Activated CD8-positive, alpha-beta memory T cell treated with anti-CD3 and anti-CD28 coated beads, Interleukin-2, amount 50 U/mL, for 1 hour (primary cell): ENCODE measurements around the gene MAGT1.
"Not testable (repeated sequence)": the region's sequence is repeated elsewhere in the genome, so short reads cannot be mapped to it uniquely, and the experiment has no call there.

Experiments
- DNase-seq: peaks from one replicate; pipeline ENCODE4 v3.0.0-alpha.2; 2020; ENCODE audit errors: extremely low read depth

Gene MAGT1

GRCh38 chrX:77831544-77831943 is 63.7 kb downstream of the MAGT1 start:
- not testable (repeated sequence) for DNase-seq

- DNase-seq, result not testable (repeated sequence)
Observed at GRCh38 chrX:77821989-77822388, 73.2 kb downstream of the MAGT1 start.

GRCh38 chrX:77820091-77820727 is 75.0 kb downstream of the MAGT1 start:
- DNase-seq, result no peak

DNA sequence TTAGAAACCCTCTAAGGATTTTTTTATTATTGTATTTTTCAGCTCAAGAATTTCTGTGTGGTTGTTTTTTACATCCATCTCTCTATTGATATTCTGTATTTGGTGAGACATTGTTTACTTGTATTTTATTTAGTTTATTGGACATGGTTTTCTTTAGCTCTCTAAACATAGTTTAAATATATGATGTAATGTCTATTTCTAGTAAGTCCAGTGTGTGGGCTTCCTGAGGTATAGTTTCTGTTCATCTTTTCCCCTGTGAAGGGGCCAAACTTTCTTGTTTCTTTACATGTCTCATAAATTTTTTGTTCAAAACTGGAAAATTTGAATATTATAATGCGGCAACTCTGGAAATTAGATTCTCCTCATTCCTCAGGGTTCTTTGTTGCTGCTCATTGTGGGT is 81.0 kb downstream of the MAGT1 start:
- DNase-seq, result no peak

DNA sequence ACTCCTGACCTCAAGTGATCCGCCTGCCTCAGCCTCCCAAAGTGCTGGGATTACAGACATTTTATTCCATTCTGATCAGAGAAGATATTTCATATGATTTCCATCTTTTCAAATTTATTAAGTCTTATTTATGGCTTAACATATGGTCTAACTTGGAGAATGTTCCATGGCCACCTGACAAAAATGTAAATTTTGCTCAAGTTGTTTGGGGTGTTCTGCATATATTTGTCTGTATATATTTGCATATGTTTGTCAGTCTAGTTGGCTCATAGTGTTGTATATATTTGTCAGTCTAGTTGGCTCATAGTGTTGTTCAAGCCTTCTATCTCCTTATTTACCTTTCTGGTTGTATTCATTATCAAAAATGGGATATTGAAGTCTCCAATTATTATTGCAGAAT is 93.0 kb downstream of the MAGT1 start:
- no peak for DNase-seq

DNA sequence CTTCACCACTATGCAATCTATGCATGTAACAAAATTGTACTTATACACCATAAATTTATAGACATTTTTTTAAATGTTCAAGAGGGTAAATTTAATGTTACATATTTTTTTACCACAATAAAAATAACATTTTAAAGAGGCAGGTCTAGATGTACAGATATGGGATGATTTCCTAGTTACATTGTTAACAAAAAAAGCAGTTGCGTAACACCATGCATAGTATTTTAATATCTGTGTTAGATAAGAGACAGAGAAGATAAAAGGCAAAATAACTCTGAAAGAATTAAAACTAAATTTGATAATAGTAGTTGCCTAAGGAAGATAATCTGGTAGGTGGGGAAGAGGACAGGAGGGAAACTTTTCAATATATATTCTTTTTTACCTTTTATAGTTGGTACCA is 100.1 kb downstream of the MAGT1 start:
- DNase-seq, result no peak

DNA sequence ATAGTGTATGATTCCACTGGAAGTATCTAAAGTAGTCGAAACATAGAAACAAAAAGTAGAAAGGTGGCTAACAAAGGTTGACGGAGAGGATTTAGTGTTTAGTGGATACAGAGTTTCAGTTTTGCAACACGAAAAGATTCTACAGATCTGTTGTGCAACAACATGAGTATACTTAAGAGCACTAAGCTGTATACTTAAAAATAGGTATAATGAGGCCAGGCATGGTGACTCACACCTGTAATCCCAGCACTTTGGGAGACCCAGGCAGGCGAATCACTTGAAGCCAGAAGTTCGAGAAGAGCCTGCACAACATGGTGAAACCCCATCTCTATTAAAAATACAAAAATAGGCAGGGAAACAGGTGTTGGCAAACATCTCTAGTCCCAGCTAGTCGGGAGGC is 101.3 kb downstream of the MAGT1 start:
- no peak for DNase-seq

- no peak for DNase-seq
Observed at GRCh38 chrX:77788050-77788449, 107.2 kb downstream of the MAGT1 start.

DNA sequence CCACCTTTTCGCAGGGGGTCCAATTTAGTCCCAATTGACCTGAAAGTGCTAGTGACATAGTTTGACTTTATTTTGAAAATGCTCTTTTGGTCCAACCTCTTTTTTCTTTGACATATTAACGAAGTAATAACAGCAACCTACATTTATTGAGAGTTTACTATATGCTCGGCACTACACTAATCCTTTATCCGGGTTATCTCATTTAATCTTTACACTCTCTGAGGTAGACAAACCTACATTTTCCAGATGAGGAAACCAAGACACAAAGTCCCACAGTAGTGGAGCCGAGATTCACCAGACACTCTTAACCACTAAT is 108.9 kb downstream of the MAGT1 start:
- DNase-seq, result no peak

DNA sequence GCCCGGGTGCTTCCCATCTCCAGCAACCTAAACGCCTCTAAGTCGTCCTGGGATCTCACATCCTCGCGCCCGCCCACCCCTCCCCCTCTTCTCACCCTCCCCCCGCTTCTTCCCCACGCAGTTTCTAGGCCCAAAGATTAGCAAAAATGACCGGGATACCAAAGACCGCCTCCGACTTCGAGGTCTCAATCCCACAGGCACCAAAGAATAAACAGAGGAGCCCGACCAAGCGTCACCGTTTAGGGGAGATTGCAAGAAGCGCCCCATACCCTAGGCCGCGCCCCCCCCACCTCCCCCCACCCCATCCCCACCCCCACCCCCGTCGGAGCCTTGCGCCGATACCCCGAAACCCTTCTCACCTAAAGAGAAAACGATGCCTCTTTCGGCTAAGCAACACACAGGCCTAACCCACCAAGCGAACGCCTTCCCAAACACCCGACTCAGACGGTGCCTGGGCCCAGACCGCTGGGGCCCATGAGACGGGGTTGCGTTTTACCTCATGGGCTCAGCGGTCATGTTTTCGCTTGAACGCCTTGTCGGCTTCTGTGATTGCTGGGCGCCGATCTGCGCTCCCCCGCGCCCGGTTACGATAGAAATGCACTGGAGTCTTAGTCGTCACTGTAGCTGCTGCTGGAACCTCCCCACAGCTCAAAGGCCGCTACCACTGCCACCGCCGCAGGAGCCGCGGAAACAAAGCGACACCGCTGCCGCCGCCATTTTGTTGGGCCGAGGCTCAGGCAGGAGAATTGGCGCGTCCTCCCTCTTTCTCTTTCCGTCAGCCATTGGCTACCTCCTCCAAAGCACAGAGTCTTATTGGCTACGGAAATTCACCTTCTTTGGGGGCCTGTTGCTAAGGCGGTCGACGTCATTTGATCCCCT is 109.5 kb downstream of the MAGT1 start, which contains the start of gene ATRX:
Gene ATRX (minus strand): TSS at position 731 of the 879 bp plus-strand sequence. CDS start 215 bp downstream, at position 516.
- peak; percentile 51 for DNase-seq

DNA sequence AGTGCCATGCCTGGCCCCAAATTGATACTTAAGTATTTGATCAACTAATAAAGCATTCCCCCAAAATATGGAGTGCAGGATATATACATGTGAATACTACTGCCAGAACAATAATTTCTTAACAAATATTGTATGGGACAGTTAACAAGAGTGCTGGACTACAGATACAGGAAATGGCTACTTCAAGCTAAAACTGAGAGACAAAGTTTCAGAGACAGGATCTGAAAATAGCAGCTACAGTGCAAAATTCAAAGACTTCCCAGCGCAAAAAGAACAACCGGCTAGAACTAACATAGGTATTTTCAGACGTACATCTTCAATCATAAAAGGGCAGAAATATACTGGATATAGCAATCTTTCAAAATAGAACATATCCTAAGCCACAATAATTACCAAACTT is 115.5 kb downstream of the MAGT1 start:
- no peak for DNase-seq

DNA sequence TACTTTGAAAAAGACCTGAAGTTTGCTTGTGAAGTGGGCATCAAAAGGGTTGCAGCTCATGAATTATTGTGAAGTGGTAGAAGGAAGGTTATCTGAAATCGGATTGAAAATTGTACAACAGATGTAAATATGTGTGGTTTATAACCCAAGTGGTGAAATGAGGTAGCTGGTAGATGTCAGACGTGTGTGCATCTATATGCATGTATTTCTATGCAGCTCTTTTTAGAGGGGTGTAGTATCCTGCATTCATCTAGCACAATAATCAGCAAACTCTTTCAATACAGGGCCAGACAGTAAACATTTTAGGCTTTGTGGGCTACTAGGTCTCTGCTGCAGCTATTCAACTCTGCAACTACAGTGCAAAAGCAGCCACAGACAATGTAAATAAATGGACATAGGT is 118.6 kb downstream of the MAGT1 start:
- DNase-seq, result no peak
